Activated CD4-positive, alpha-beta T cell treated with anti-CD3 and anti-CD28 coated beads, Interleukin-2, amount 50 U/mL, for 48 hours (primary cell): ENCODE data around the gene RIN2.
A peak's percentile ranks its signal among the peaks of the same experiment; 100 is the strongest.
"Not testable (repeated sequence)": the region's sequence is repeated elsewhere in the genome, so short reads cannot be mapped to it uniquely, and the experiment has no call there.

Experiments
- DNase-seq, 2 experiments: peaks; one replicate each; pipeline ENCODE4 v3.0.0-alpha.2; 2020

Gene RIN2

GRCh38 chr20:19740512-19740911, 17.5 kb upstream of the RIN2 start:
- DNase-seq = no peak

GRCh38 chr20:19741924-19742323, 16.1 kb upstream of the RIN2 start:
- no peak for DNase-seq

GRCh38 chr20:19742974-19743639, 15.0 kb upstream of the RIN2 start:
- no peak for DNase-seq

- no peak for DNase-seq
Observed at GRCh38 chr20:19743640-19743995, 14.4 kb upstream of the RIN2 start.

- DNase-seq = no peak
Observed at GRCh38 chr20:19745106-19745505, 13.0 kb upstream of the RIN2 start.

- no peak for DNase-seq
Observed at GRCh38 chr20:19745584-19745983, 12.5 kb upstream of the RIN2 start.

- DNase-seq = no peak
Observed at GRCh38 chr20:19746396-19746795, 11.7 kb upstream of the RIN2 start.

GRCh38 chr20:19747903-19748302, 10.2 kb upstream of the RIN2 start:
- DNase-seq = no peak

- no peak for DNase-seq
Observed at GRCh38 chr20:19748681-19749080, 9.4 kb upstream of the RIN2 start.

- DNase-seq = no peak
Observed at GRCh38 chr20:19749618-19750071, 8.4 kb upstream of the RIN2 start.

- DNase-seq = no peak
Observed at GRCh38 chr20:19750101-19750606, 7.9 kb upstream of the RIN2 start.

GRCh38 chr20:19750907-19751636, 7.0 kb upstream of the RIN2 start:
- DNase-seq = no peak

GRCh38 chr20:19754201-19754600, 3.9 kb upstream of the RIN2 start:
- not testable (repeated sequence) for DNase-seq

GRCh38 chr20:19756761-19757486, 1.1 kb upstream of the RIN2 start:
- DNase-seq = no peak

- DNase-seq = peak; percentile 7 to 11
Observed at GRCh38 chr20:19757487-19758132, 448 bp upstream of the RIN2 start.

GRCh38 chr20:19758501-19759331, 658 bp downstream of the RIN2 start:
- no peak for DNase-seq

GRCh38 chr20:19760371-19760721, 2.3 kb downstream of the RIN2 start:
- DNase-seq = no peak

GRCh38 chr20:19761326-19761725, 3.3 kb downstream of the RIN2 start:
- DNase-seq = no peak

GRCh38 chr20:19761841-19762240, 3.8 kb downstream of the RIN2 start:
- no peak for DNase-seq

GRCh38 chr20:19764207-19764606, 6.1 kb downstream of the RIN2 start:
- DNase-seq = no peak

GRCh38 chr20:19765266-19765665, 7.2 kb downstream of the RIN2 start:
- no peak for DNase-seq

- DNase-seq = no peak
Observed at GRCh38 chr20:19765913-19766312, 7.9 kb downstream of the RIN2 start.
